Iris pigment epithelial cell (primary cell): ENCODE measurements around the gene PLIN5.
A peak's percentile ranks its signal among the peaks of the same experiment; 100 is the strongest.

Source experiments
- DNase-seq: peaks from one replicate; pipeline ENCODE4 v3.0.0-alpha.2; 2011; ENCODE audit warnings: low read depth

The PLIN5 gene

DNA sequence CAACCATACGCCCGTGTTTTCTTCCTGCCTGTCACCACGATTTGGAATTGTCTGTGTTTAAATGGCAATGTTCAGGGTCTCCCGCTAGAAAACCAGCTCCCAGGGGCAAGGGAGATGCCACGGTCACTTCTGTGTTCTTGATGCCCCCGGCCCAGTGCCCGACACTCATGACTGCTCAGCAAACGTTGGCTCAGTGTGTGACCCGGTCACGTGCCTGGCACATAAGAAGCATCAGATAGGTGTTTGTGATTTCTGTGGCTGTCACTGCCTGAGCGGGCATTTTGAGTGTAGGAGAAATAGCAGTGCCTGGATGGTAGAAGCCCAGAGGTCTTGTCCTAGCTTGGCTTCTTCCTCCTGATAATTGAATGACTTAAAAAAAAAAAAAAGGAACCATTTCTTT lies 47.5 kb downstream of the PLIN5 start:
- DNase-seq: no peak

DNA sequence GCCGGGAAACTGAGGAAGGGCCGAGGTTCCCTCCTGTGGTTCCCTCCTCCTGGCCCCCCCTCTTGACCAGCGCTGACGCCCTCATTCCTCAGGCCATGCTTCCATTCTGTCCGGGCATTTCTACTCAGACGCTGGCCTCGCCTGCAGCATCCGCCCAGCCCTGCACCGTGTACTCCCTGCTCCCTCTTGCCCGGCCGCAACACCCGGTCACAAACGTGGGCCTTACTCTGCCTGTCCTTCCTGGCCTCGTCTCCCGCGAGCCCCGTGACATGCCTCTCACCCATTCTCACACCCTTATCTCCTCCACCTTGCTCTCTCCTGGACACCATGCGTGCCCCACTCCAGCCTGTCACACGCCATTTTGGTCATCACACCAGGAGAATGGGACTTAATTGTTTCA lies 51.6 kb downstream of the PLIN5 start:
- DNase-seq: no peak

DNA sequence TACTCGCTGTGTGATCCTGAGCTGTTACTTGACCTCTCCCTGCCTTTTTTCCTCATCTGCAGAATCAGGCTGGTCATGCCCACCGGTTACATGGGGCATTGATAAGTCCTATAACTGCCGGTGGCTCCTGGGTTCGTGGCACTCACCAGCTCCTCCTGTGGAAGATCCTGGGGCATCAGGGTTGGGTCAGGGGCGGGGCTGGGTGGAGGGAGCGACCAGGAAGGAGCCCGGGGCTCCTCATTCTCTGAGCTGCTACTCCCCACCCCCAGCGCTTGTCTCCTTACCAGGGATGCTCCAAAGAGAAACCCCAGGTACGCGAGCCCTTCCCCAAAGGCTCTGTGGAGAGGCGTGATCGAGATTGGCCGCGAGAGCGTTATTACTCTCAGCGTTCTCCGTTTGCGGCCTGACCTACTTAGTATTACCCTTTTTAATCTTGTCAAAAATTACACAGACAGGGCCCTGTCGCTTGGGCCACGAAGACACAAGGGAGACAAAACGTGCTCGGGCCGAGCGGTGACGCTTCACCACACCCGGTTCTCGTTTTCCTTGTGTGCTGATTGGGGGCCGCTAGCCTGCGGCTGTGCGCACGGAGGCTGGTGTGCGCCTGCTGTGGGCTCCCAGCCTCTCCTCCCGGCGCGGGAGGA lies 52.2 kb downstream of the PLIN5 start:
- DNase-seq: no peak

GRCh38 chr19:4477034-4477801 lies 57.8 kb downstream of the PLIN5 start:
- no peak for DNase-seq

- DNase-seq: peak; percentile 81
Observed at GRCh38 chr19:4474514-4475022, 60.5 kb downstream of the PLIN5 start.

DNA sequence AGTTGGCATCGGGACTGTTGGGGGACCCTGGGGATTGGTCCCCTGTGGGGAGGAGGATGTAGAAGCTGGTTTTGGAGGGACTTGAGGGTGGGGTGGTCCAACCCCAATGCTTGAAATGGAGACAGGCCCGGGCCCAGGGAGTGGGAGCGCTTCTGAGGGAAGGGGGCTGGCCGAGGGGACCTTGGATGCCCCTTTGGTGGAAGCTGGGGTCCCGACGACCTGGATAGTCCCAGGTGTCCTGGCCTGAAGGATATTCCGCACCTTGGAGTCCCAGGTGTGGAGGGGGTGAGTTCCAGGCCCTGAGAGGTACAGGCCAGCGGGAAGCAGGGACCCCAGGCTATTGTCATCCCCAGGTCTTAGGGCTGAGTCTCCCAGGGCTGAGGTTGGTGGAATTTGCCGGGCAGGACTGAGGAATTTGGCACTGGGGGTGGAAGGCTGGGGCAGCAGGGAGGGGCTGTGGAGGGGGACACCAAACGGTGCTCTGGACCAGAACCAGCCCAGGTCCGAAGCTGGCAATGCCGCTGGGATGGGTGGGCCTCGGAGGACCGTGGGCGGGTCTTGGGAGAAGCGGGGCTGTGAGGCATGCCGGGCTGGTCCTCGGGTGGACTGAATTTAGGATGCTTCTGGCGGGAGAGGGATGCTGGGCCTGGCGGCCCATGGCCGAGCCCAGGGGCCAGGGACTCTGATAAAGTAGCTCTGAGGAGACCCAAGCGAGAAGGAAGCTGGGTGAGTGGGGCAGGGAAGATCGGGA lies 61.1 kb downstream of the PLIN5 start:
- no peak for DNase-seq

- DNase-seq: no peak
Observed at GRCh38 chr19:4473011-4473762, 61.8 kb downstream of the PLIN5 start.
